Limb (tissue), 2 donors: ENCODE measurements around the gene CYFIP2.
"Not testable (repeated sequence)": the region's sequence is repeated elsewhere in the genome, so short reads cannot be mapped to it uniquely, and the experiment has no call there.

ENCODE experiments used
- DNase-seq, 2 donors: peaks; one replicate each; pipeline ENCODE4 v3.0.0-alpha.2; 2016; ENCODE audit errors: extremely low spot score in 2 of 2

Gene CYFIP2

DNA sequence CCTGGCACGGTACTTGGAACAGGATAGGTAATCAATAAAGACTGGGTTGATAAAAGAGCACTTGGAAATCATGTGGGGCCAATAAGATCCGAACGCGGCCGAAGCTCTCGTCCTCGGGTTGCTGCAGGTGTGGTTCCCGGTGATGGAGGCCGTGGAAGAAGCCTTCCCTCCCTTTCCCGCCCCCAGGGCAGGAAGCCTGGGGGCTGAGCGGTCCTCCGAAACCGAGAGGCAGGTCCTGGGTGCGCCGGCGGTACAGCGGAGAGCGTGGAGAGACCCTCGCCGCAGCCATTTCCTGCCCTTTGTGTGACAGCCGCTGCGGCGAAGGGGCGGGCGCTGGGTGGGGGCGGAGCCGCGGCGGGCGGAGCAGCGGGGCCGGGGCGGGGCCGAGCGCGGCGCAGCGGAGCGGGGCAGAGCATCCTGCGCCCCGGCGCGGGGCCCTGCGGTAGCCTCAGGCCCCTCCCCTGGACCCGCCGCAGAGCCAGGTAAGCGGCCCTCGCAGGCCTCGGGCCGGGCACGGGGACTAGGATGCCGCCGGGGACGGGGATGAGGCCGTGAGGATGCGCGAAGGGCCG is at the start of gene CYFIP2:
CYFIP2 (plus strand) TSS at position 410 of the 572 bp plus-strand sequence. CDS start 19,239 bp downstream, outside the sequence.
- peak; percentile 36 to 86 for DNase-seq

DNA sequence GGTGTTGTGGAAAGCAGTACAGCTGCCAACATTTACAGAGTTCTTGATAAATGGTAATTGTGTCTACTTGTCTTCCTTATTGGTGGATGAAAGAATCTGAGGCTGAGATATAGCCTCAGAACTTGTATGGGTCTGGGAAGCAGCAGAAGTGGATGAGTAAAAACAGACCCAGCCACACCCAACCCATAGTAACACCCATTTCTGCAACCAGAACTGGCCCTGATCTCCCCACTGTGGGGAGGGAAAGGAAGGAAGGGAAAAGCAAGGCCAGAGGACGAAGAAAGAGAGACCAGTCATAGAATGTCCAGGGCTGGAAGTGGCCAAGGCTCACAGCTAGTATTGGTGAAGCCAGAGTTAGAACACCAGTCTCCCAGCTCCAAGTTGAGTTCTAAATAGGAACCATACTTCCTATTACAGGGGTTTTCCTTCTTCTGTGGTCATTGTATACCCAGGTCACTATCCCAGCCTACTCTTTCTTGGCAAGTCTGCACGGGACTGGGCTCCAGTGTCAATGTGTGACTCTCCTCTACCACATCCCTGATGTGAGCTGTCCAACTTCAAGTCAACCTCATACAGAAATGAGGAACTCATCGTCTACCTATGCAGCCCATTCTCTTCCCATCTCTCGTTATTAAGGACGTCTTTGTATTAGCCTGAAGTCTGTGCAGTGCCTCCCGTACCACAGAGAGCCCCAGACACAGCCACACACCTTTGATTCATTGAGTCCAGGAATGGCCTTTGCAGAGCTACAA is 49.4 kb upstream of the CYFIP2 start:
- no peak for DNase-seq

DNA sequence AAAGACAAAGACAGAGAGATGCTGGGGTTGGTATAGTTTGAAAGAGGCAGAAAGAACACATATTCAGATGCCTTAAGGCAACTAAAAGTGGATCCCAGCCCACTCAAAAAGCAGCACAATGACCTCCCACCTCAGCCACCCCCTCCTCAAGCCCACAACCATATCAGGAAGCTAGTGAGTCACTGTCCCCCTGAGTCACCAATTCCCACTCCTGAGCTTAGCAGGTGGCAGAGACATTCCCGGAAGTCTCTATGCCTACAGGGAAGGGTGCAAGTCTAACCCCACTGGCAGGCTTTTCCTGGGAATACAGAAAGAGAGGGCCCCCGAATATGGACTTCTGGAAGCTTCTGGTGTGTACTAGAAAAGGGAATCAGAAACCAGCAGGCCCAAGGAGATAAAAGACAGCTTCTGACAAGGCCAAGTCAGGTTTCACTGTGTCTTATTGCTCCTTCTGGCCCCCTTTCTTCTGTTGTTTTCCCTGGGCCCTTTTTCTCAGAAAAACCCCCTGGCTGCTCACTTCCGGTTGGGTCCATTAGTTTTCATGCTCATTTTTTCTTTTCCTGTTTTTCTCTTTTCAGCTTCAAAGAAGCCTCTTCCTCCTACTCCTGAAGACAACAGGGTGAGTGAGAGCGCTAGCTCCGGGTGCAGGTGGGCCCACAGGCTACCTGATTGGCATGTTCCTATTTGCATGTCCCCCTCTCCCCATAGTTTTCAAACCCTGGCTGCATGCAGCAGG is 48.5 kb upstream of the CYFIP2 start:
- no peak for DNase-seq

DNA sequence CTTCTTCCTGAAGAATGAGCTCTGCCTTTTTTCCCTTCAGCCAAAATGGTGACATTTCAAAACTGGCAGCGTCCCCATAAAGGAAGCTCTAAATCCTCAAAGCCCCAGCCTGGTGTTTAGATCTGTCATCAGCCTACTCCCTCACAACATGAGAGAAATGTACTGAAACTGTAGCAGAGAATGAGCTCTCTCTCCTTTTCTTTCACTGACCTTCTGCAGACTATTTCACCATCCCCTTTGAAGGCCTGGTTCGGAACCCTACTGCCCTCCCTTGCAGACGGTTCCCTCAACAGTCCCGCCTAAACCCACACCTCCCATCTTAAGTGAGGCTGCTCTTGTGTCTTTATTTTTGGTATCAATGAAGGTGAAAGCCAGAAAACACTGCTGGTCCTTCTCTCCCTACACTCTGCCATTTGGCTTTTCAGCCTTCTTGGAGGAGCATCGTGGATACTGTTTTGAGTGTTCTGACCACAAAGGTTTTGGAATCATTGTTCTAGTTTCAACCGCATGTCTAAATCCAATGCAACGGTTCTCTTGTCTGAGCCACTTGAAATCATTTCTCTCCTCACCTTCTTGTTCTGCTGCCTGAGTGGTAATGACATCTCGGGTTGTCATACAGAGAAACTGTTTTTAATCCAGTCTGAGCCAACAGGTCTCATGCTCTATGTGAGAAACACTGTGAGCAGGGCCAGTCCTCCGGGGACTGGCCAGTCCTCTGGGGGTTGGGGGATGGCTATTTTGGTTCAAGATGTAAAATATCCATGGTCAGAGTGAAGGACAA is 46.2 kb upstream of the CYFIP2 start:
- no peak for DNase-seq

DNA sequence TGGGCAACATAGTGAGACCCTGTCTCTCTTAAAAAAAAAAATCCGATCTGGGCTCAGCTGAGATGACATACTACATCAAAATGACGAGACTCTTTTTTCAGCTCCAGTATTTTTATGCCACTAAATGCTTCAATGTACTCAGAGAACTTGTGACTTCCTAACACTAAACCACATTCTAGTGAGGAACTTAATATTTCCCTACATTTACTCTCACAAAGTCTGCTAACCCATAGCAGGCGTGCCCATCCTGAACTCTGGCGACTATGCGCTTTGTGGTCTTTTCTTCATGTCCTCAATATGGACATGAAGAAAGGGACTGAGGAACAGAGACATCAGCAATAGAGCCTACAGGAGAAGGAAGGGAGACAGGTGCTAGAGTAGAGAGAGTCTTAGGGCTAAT is 44.0 kb upstream of the CYFIP2 start:
- no peak for DNase-seq

DNA sequence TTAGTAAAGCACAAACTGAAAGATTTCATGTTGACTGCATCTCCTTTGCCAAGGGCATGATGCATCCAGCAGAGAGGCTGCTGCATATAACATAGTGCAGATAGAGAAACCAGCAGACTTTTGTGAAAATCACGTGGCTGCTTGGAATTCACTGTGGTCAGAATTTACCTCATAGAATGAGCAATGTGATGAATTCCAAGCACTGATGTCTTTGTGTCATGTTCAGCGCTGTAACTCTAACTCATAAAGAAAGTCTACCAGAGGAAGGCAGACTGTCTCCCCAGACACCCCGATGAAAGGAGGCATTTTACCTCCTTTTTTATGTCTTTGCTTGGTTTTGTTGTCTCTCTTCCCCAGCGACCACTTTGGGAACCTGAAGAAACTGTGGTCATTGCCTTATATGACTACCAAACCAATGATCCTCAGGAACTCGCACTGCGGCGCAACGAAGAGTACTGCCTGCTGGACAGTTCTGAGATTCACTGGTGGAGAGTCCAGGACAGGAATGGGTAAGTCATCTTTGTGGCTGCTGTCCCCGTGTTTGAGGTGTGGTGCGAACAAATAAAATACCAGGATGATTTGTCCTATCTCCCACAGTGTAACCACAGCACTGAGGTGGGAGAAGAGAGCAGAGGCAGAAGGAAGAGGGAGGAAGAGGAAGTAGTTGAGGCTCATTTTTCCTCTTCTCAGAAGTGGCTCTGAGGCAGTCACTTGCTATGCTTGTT is 43.3 kb upstream of the CYFIP2 start:
- DNase-seq: no peak

DNA sequence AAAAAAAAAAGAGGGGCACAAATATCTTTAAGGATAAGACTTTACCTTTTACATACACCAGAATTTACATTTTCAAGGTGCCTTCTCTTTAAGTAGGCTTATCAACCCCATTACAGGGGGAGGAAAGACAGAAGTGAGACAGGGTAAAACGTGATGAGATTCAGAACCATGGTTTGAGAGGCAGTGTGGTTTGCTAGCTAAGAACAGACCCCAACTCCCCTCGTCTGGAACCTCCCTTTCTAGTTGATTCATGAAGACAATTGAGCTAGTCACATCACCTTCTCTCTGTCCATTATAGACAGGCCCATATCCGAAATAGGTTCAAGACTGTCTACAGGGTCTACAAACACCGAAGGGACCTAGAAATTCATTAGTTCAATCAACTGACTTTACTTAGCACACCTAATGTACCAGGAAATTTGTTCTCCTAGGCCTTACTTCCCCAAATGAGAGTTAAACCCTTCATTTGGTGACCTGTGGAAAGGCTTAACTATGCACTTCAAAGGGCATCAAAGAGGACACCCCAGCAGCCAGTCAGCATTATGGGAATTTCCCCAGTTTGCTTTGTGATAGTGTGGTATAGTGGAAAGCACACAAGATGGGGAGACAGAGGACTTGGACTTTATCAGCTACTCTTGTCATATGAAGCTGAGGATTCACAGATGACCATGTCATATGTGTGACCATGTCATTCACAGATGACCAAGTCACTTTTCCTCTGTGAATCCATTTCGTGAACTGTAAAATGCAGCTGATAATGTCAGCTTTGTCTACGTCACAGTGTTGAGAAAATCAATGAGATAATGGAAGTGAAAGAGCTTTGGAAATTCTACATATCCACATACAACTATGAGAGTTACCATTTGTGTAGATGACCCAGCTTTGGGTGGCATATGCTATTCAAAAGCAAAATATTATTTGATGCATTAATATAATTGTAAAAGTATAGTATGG is 40.2 kb upstream of the CYFIP2 start:
- no peak for DNase-seq

DNA sequence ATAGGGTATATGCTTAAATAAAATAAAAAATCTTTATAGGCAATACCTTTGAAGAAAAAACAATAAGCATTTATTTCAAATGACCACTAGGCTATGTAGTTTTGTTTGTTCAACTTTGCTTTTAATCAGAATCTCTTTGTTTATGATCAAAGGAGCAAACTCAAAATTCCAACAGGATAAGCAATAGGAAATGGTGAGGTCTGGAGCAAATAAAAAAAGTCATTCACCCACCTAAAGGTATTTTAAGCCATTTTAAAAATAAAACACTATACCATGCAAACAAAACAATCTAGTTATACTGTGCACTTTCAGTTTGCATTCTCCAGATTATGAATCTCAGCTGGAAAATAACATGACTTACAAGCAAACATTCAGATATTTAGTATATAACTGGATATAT is 35.3 kb upstream of the CYFIP2 start:
- DNase-seq: no peak

DNA sequence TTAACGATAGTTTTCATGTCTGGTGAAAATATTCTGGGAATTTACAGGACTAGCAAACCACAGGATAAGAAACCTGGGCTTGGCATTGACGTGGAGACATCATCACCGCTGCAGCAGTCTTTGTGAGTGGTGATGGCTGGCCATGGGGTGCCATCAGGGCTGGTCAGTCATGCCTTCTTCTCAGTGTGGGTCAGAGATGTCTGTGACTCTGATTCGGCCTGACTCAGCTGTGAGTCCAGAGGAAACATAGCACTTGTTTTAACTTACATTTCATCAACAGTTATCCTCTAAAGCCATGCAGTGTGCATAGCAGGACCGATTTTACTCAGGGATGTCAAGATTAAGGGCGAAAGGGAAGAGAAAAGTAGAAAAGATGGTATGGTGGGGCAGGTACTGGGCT is 33.2 kb upstream of the CYFIP2 start:
- no peak for DNase-seq

DNA sequence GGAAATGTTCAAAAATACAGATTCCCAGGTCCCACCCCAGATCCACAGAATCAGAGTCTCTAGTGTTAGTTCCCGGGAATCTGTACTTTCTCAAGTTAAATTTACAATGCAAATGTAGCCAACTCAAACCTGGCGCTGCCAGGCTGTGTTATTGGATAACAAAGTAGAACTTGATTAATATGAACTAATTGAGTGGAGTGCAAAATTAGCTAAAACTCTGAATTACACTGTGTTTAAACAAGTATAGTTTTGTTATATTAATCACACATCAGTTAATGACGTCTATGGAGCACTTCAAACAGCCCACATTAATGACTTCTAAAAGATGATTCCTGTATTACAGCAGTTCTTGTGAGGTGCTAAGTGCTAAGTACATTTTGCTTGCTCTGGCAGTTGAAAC is 32.4 kb upstream of the CYFIP2 start:
- DNase-seq: no peak

DNA sequence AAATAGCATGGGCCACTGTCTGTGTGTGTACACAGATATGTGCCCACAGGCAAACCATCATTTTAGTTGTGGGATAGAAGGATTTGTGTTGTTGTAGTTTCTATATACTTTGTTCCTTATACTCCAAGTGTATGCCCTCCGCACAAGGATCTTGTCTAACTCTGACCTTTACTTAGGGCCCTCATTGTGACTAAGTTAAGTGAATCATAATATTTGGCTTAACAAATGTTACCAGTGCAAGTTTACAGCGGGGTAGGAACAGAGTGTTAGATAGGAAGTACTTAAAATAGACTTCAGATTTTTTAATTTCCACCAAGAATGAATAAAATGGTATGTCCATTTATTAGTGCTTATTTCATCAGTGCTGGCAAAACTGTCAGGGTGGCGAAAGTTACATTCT is 29.5 kb upstream of the CYFIP2 start:
- DNase-seq: no peak

DNA sequence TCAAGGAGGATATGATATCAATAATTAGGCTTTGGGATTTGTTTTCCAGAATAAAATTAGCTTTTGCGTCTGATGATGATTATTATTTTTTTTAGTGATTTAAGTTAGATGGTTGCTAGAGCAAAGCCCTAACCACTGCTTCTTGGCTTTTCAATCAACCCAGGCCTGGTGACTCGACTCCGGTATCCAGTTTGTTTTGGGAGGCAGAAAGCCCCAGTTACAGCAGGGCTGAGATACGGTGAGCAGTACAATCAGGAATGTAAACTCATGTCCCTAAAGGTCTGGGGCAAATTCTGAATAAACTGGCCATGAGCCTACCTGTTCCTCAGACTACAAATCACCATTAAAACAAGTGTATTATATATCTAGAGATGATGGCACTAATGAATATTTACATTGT is 24.4 kb upstream of the CYFIP2 start:
- no peak for DNase-seq

DNA sequence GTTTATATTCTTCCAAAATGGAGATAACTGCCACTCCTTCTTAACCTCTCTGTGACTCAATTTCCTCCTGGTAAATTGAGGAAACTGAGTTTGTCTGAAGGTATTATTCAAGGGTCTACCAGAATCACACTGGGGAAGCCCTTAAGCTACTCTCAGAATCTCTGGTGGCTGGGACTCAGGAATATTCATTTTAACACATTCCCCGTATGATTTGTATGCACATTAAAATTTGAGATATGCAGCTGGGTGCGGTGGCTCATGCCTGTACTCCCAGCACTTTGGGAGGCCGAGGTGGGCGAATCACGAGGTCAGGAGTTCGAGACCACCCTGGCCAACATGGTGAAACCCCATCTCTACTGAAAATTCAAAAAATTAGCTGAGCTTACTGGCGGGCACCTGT is 21.2 kb upstream of the CYFIP2 start:
- DNase-seq: not testable (repeated sequence)

DNA sequence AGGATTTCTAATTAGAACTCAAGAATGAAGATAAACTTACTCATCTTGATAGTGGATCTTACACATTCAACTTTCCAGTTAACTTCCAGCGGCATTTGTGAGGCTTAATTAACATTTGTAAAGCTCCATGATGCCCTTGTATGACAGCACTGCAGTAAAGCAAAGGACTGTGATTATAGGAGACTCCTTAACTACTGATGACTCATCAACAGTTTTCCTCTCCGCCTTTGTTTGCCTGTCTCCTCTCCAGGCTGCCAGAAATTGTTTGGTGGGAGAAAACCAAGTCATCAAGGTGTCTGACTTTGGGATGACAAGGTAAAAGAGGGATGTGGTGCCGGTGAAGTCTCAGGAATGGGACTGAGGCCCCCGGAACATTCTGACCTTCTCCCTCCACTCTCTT is 20.4 kb upstream of the CYFIP2 start:
- no peak for DNase-seq

DNA sequence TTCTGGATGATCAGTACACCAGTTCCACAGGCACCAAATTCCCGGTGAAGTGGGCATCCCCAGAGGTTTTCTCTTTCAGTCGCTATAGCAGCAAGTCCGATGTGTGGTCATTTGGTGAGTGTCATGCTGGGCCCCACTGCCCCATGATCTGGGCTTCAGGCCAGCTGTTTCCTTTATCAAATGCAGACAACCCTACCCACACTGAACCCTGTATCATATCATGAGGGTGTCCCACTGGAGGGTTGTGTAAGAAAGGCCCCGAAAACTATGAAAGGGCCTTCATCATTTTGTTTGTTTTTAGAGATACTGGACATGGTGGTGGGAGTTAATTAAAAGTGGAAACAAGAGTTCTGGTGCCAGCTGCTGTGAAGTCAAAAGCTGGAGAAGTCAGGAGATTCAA is 20.0 kb upstream of the CYFIP2 start:
- DNase-seq: no peak

DNA sequence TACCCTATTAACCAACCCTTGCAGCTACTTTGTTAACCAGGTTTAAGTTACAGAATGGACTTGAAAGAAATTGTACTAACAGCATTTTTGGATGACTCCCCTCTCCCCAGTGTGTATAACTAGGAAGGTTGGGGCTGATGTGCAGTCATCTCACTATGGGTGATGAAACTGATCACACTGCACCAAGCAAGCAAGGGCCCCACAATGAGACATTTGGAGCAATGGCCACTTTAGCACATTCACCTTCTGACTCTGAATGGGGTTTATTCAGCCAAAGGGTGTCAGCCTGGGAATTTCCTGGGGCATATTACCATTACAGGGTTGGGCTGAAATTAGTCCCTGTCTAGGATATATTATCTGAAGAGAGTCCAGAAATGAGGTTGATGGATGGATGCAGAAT is 18.7 kb upstream of the CYFIP2 start:
- DNase-seq: no peak

DNA sequence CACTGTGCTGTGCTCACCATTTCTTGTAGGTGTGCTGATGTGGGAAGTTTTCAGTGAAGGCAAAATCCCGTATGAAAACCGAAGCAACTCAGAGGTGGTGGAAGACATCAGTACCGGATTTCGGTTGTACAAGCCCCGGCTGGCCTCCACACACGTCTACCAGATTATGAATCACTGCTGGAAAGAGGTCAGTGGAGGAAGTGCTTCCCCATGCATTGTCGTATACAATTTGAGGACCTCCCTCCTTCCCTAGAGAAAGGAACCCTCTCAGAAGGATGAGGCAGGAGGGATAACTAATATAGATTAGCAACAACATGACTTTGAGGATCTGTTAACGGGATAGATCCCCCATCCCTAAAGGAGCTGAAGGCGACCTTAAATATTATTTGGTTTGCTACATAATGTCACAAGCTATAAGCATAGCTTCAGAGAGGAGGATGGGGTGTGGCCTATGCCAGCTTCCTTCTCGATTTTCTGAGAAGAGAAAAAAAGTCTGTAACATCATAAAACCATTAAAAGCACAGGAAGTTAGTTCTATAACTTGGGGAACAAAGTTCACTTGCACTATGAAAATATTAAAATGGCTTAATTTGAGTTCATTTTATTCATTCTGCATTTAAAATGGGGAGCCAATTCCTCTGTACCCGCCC is 17.0 kb upstream of the CYFIP2 start:
- DNase-seq: no peak

DNA sequence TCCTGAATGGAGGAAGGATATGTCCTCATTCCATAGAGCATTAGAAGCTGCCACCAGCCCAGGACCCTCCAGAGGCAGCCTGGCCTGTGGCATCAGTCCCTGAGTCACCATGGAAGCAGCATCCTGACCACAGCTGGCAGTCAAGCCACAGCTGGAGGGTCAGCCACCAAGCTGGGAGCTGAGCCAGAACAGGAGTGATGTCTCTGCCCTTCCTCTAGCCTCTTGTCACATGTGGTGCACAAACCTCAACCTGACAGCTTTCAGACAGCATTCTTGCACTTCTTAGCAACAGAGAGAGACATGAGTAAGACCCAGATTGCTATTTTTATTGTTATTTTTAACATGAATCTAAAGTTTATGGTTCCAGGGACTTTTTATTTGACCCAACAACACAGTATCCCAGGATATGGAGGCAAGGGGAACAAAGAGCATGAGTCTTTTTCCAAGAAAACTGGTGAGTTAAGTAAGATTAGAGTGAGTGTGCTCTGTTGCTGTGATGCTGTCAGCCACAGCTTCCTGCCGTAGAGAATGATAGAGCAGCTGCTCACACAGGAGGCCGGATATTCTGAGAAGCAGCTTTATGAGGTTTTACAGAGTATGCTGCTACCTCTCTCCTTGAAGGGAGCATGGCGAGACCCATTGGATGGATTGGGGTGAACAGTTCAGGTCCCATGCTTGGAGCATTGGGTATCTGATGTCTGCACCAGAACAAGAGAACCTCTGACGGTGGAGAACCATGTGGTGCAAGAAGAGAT is 13.0 kb upstream of the CYFIP2 start:
- DNase-seq: no peak

DNA sequence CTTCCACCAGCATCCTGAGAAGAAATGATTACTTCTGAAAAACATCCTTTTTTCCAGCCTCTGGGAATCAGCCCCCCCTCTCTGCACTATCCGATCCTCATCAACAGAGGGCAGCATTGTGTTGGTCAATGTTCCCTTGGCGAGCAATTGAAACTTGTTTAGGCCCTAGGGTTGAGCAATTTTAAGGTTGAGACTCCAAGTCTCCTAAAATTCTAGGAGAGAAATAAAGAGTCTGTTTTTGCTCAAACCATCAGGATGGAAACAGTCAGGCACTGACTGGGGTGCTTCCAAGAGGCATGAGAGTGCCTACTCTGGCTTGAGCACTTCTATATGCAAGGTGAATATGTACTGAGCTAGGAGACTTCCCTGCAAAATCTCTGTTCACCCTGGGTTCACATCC is 12.4 kb upstream of the CYFIP2 start:
- peak; percentile 23 to 49 for DNase-seq
